H9 (cell line): ENCODE measurements around the gene NRROS. TPM values are rescaled to one million over a fixed set of nuclear protein-coding genes. Genes with fewer than 3 reads are reported as not detected.

Experiments used
- DNase-seq: peaks from one replicate; pipeline ENCODE4 v3.0.0-alpha.2; 2017
- H2AFZ ChIP-seq: one replicate; pipeline ENCODE4 v1.6.1; 2013; ENCODE audit warnings: mild to moderate bottlenecking, low read length, control low read depth, moderate library complexity
- H2AK5ac ChIP-seq: 2 replicates; pipeline ENCODE4 v1.6.1; 2013; ENCODE audit warnings: low read length, control low read depth, mixed read lengths; ENCODE audit not compliant: insufficient read length
- H2BK120ac ChIP-seq: one replicate; pipeline ENCODE4 v1.6.1; 2013; ENCODE audit warnings: low read depth, mild to moderate bottlenecking, low read length, control low read depth, inconsistent platforms; ENCODE audit not compliant: poor library complexity, severe bottlenecking
- H2BK12ac ChIP-seq: 2 replicates; pipeline ENCODE4 v1.6.1; 2013; ENCODE audit warnings: low read length, control low read depth, mixed read lengths, low read depth; ENCODE audit not compliant: insufficient read length
- H2BK15ac ChIP-seq: 2 replicates; pipeline ENCODE4 v1.6.1; 2013; ENCODE audit warnings: low read depth, low read length, control low read depth
- H2BK20ac ChIP-seq: one replicate; pipeline ENCODE4 v1.6.1; 2013; ENCODE audit warnings: low read depth, mild to moderate bottlenecking, low read length, control low read depth, inconsistent platforms; ENCODE audit not compliant: poor library complexity, severe bottlenecking
- H2BK5ac ChIP-seq: 2 replicates; pipeline ENCODE4 v1.6.1; 2013; ENCODE audit warnings: low read length, control low read depth, mixed read lengths; ENCODE audit not compliant: insufficient read length
- H3K14ac ChIP-seq: 2 replicates; pipeline ENCODE4 v1.6.1; 2013; ENCODE audit warnings: low read length, control low read depth; ENCODE audit not compliant: insufficient read depth
- H3K18ac ChIP-seq: 2 replicates; pipeline ENCODE4 v1.6.1; 2013; ENCODE audit warnings: low read depth, mild to moderate bottlenecking, mixed read lengths, low read length, control low read depth; ENCODE audit not compliant: insufficient read length
- H3K23ac ChIP-seq: 2 replicates; pipeline ENCODE4 v1.6.1; 2013; ENCODE audit warnings: low read length, control low read depth, mixed read lengths, low read depth; ENCODE audit not compliant: insufficient read length
- H3K23me2 ChIP-seq: 2 replicates; pipeline ENCODE4 v1.6.1; 2013; ENCODE audit warnings: low read depth, mild to moderate bottlenecking, mixed read lengths, low read length, control low read depth; ENCODE audit not compliant: insufficient read length, poor library complexity, severe bottlenecking
- H3K27ac ChIP-seq: 2 replicates; pipeline ENCODE4 v1.5.1; 2013; ENCODE audit warnings: low read length, control low read depth, mixed read lengths, low read depth; ENCODE audit not compliant: insufficient read length
- H3K27me3 ChIP-seq: 2 replicates; pipeline ENCODE4 v1.6.1; 2013; ENCODE audit warnings: low read length, control low read depth, inconsistent platforms; ENCODE audit not compliant: insufficient read depth
- H3K4ac ChIP-seq: 2 replicates; pipeline ENCODE4 v1.6.1; 2013; ENCODE audit warnings: low read depth, mild to moderate bottlenecking, control low read depth, inconsistent platforms, low read length, moderate library complexity
- H3K4me1 ChIP-seq: 2 replicates; pipeline ENCODE4 v1.6.1; 2013; ENCODE audit warnings: low read length, control low read depth, inconsistent platforms; ENCODE audit not compliant: insufficient read depth
- H3K4me2 ChIP-seq: 2 replicates; pipeline ENCODE4 v1.6.1; 2013; ENCODE audit warnings: low read length, control low read depth, mixed read lengths; ENCODE audit not compliant: insufficient read length, insufficient read depth
- H3K56ac ChIP-seq: 2 replicates; pipeline ENCODE4 v1.6.1; 2013; ENCODE audit warnings: low read depth, mild to moderate bottlenecking, mixed read lengths, low read length, control low read depth; ENCODE audit not compliant: insufficient read length
- H3K79me1 ChIP-seq: 2 replicates; pipeline ENCODE4 v1.6.1; 2013; ENCODE audit warnings: low read depth, mild to moderate bottlenecking, moderate library complexity, low read length, control low read depth, inconsistent platforms; ENCODE audit not compliant: insufficient read depth, poor library complexity, severe bottlenecking
- H3K79me2 ChIP-seq: 2 replicates; pipeline ENCODE4 v1.6.1; 2013; ENCODE audit warnings: low read length, control low read depth, inconsistent platforms; ENCODE audit not compliant: insufficient read depth
- H3K9ac ChIP-seq: 2 replicates; pipeline ENCODE4 v1.6.1; 2013; ENCODE audit warnings: low read length, control low read depth, mixed read lengths; ENCODE audit not compliant: insufficient read length; ENCODE audit errors: extremely low read depth
- H3K9me3 ChIP-seq: one replicate; pipeline ENCODE4 v1.6.1; 2013; ENCODE audit warnings: low read depth, low read length, inconsistent platforms; ENCODE audit not compliant: control insufficient read depth
- H3T11ph ChIP-seq: one replicate; pipeline ENCODE4 v1.6.1; 2013; ENCODE audit warnings: mild to moderate bottlenecking, low read length, control low read depth, inconsistent platforms
- H4K20me1 ChIP-seq: one replicate; pipeline ENCODE4 v1.6.1; 2013; ENCODE audit not compliant: control insufficient read depth, insufficient read length, insufficient read depth
- H4K5ac ChIP-seq: 2 replicates; pipeline ENCODE4 v1.6.1; 2013; ENCODE audit warnings: low read depth, mild to moderate bottlenecking, mixed read lengths, low read length, control low read depth; ENCODE audit not compliant: insufficient read length
- H4K8ac ChIP-seq: replicated peaks from 2 replicates; pipeline ENCODE4 v1.6.1; 2013; ENCODE audit warnings: low read length, control low read depth, mixed read lengths, low read depth; ENCODE audit not compliant: insufficient read length
- H4K91ac ChIP-seq: 2 replicates; pipeline ENCODE4 v1.6.1; 2013; ENCODE audit warnings: low read depth, mild to moderate bottlenecking, moderate library complexity, mixed read lengths, low read length, control low read depth; ENCODE audit not compliant: insufficient read length
- H3K27ac Mint-ChIP-seq, 3 experiments: 2 replicates in 2 of 3; 3 replicates in 1 of 3; pipeline ENCODE4 v1.8.0; 2020 to 2021; ENCODE audit warnings: mixed read lengths in 3 of 3, mild to moderate bottlenecking in 1 of 3, moderate library complexity in 1 of 3
- H3K27me3 Mint-ChIP-seq: 2 replicates; pipeline ENCODE4 v1.8.0; 2021; ENCODE audit warnings: low read depth, mild to moderate bottlenecking, moderate library complexity, mixed read lengths
- H3K36me3 Mint-ChIP-seq, 3 experiments: 2 replicates in 2 of 3; 3 replicates in 1 of 3; pipeline ENCODE4 v1.8.0; 2020 to 2021; ENCODE audit warnings: low read depth in 3 of 3, mixed read lengths in 3 of 3; ENCODE audit not compliant: insufficient read depth in 1 of 3
- H3K4me1 Mint-ChIP-seq, 2 experiments: 2 replicates each; pipeline ENCODE4 v1.8.0; 2020; ENCODE audit warnings: mixed read lengths in 2 of 2
- H3K4me3 Mint-ChIP-seq, 2 experiments: 2 replicates in 1 of 2; 3 replicates in 1 of 2; pipeline ENCODE4 v1.8.0; 2020 to 2021; ENCODE audit warnings: mild to moderate bottlenecking in 2 of 2, mixed read lengths in 2 of 2, moderate library complexity in 1 of 2
- H3K9me3 Mint-ChIP-seq, 2 experiments: 2 replicates in 1 of 2; 3 replicates in 1 of 2; pipeline ENCODE4 v1.8.0; 2020; ENCODE audit warnings: mild to moderate bottlenecking in 2 of 2, mixed read lengths in 2 of 2, moderate library complexity in 1 of 2
- WGBS: extraction: QIAGEN DNeasy Blood & Tissue Kit; methylation state at CpG from one replicate; pipeline ENCODE4 v1.1.7; 2013; ENCODE audit warnings: missing lambda C conversion rate, low lambda C conversion rate, mixed read lengths; ENCODE audit not compliant: insufficient read length; ENCODE audit errors: extremely low coverage; 5-methylcytosine and 5-hydroxymethylcytosine counted together
- total RNA-seq: library from RNA; stranded (reverse); gene quantifications from 2 replicates; pipeline ENCODE4 v1.2.1, GENCODE V29; 2021
- TF ChIP-seq, protein P1 (sequence below): fragments of 200-600 bp; sonication (generic); conservative IDR thresholded peaks from 3 replicates; pipeline ENCODE4 v1.8.0; 2021; ENCODE audit warnings: antibody characterized with exemption, mild to moderate bottlenecking

NRROS gene
- total RNA-seq, 1 experiment from 2014 or later: 4.0 TPM

DNA sequence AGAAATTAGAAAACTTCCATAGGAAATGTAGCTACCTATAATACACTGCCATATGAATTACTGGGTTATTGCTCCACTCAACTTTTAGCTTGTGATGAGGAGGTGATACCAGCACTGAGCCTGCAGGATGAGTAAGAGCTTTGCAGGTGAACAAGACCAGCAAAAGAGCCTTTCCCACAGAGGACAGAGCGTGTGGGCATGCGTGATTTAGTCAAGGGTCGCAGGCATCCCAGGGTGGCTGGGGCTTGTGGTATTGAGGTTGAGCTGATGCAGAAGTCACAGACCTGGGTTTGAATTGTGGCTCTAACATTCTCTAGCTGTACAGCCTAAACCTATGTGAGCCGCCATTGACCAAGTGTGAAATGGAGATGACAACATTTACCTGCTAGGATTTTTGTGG, 5.6 kb downstream of the NRROS start:
- H2BK12ac ChIP-seq: no peak overlapping the region
- H3K4me1 Mint-ChIP-seq: peaks cover 32 to 44% of the 10 kb centered on the region in 2 experiments
- H3K14ac ChIP-seq: no peak overlapping the region
- H4K8ac ChIP-seq: no peak overlapping the region
- H2AFZ ChIP-seq: no peak overlapping the region
- H3K4me2 ChIP-seq: no peak overlapping the region
- no peak overlapping the region for H3K4ac ChIP-seq
- H3K23me2 ChIP-seq: no peaks in the 10 kb centered on the region
- H3K27ac Mint-ChIP-seq: no peak overlapping the region
- no peak overlapping the region for H3K56ac ChIP-seq
- no peak overlapping the region for H2AK5ac ChIP-seq
- no peak overlapping the region for H3K4me3 Mint-ChIP-seq
- no peaks in the 10 kb centered on the region for H3K9me3 ChIP-seq
- no peak overlapping the region for H3K18ac ChIP-seq
- no peak overlapping the region for H3T11ph ChIP-seq
- no peak for DNase-seq
- no peaks in the 10 kb centered on the region for H3K27me3 ChIP-seq
- H2BK20ac ChIP-seq: no peak overlapping the region
- no peak overlapping the region for H3K23ac ChIP-seq
- H3K79me1 ChIP-seq: no peaks in the 10 kb centered on the region
- H2BK5ac ChIP-seq: no peak overlapping the region
- H3K79me2 ChIP-seq: no peaks in the 10 kb centered on the region; the same call in 1 of the 2 replicates
- TF ChIP-seq, protein P1, sequence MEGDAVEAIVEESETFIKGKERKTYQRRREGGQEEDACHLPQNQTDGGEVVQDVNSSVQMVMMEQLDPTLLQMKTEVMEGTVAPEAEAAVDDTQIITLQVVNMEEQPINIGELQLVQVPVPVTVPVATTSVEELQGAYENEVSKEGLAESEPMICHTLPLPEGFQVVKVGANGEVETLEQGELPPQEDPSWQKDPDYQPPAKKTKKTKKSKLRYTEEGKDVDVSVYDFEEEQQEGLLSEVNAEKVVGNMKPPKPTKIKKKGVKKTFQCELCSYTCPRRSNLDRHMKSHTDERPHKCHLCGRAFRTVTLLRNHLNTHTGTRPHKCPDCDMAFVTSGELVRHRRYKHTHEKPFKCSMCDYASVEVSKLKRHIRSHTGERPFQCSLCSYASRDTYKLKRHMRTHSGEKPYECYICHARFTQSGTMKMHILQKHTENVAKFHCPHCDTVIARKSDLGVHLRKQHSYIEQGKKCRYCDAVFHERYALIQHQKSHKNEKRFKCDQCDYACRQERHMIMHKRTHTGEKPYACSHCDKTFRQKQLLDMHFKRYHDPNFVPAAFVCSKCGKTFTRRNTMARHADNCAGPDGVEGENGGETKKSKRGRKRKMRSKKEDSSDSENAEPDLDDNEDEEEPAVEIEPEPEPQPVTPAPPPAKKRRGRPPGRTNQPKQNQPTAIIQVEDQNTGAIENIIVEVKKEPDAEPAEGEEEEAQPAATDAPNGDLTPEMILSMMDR: no peak
- H3K27ac ChIP-seq: no peak overlapping the region
- peaks cover 14% of the 10 kb centered on the region; the same call in 1 of the 2 replicates for H3K4me1 ChIP-seq
- H4K91ac ChIP-seq: no peak overlapping the region
- H3K9ac ChIP-seq: no peak overlapping the region
- H3K9me3 Mint-ChIP-seq: no peaks in the 10 kb centered on the region
- peaks cover 2% of the 10 kb centered on the region for H3K27me3 Mint-ChIP-seq
- H4K20me1 ChIP-seq: no peaks in the 10 kb centered on the region
- H3K36me3 Mint-ChIP-seq: no peaks in the 10 kb centered on the region; a peak in 2 of 7 replicates
- no peak overlapping the region for H2BK120ac ChIP-seq
- no CpG with 5 or more reads among the region's 4 CpGs for WGBS
- no peak overlapping the region for H4K5ac ChIP-seq
- H2BK15ac ChIP-seq: no peak overlapping the region
